Loucy (cell line): ENCODE data around the gene F11.

Source experiments
- H2AFZ ChIP-seq: fragments of 200-600 bp; sonication (generic); 2 replicates; pipeline ENCODE4 v1.6.0; 2016; ENCODE audit warnings: antibody characterized with exemption, mild to moderate bottlenecking, low read length, moderate library complexity
- H3F3A ChIP-seq: fragments of 200-600 bp; 2 replicates; pipeline ENCODE4 v1.6.0; 2016; ENCODE audit warnings: antibody characterized with exemption, low read depth, mild to moderate bottlenecking
- H3K27me3 ChIP-seq: fragments of 200-600 bp; sonication (generic); 2 replicates; pipeline ENCODE4 v1.6.1; 2014; ENCODE audit warnings: low read length, mild to moderate bottlenecking; ENCODE audit not compliant: insufficient read depth, poor library complexity, severe bottlenecking
- H3K36me3 ChIP-seq: fragments of 200-600 bp; sonication (generic); 2 replicates; pipeline ENCODE4 v1.6.1; 2016; ENCODE audit warnings: low read length; ENCODE audit not compliant: insufficient read depth
- H3K4me1 ChIP-seq: fragments of 200-600 bp; sonication (generic); 2 replicates; pipeline ENCODE4 v1.5.1; 2014; ENCODE audit warnings: low read length, mild to moderate bottlenecking; ENCODE audit not compliant: insufficient read depth, poor library complexity, severe bottlenecking
- H3K4me2 ChIP-seq: fragments of 200-600 bp; sonication (generic); 2 replicates; pipeline ENCODE4 v1.6.0; 2014; ENCODE audit warnings: antibody characterized with exemption, low read length, low read depth, mild to moderate bottlenecking; ENCODE audit not compliant: poor library complexity, severe bottlenecking
- H3K4me3 ChIP-seq: fragments of 200-600 bp; sonication (generic); 2 replicates; pipeline ENCODE4 v1.5.1; 2014; ENCODE audit warnings: low read length, mild to moderate bottlenecking, mixed read lengths; ENCODE audit not compliant: poor library complexity, severe bottlenecking
- H3K79me2 ChIP-seq: fragments of 200-600 bp; sonication (generic); 2 replicates; pipeline ENCODE4 v1.6.1; 2014; ENCODE audit warnings: low read length; ENCODE audit not compliant: insufficient read depth
- H3K9ac ChIP-seq: fragments of 200-600 bp; sonication (generic); 2 replicates; pipeline ENCODE4 v1.6.0; 2014; ENCODE audit warnings: mild to moderate bottlenecking, low read depth, low read length, moderate library complexity; ENCODE audit not compliant: poor library complexity, severe bottlenecking
- H3K9me2 ChIP-seq: fragments of 200-600 bp; sonication (generic); replicated peaks from 2 replicates; pipeline ENCODE4 v1.6.1; 2016; ENCODE audit warnings: low read depth, low read length, mixed read lengths
- H3K9me3 ChIP-seq: fragments of 200-600 bp; sonication (generic); 2 replicates; pipeline ENCODE4 v1.6.1; 2014; ENCODE audit warnings: mild to moderate bottlenecking, antibody characterized with exemption, low read length, low read depth; ENCODE audit not compliant: insufficient read depth
- H4K20me1 ChIP-seq: fragments of 200-600 bp; sonication (generic); 2 replicates; pipeline ENCODE4 v1.6.0; 2014; ENCODE audit warnings: antibody characterized with exemption, low read length, mild to moderate bottlenecking; ENCODE audit not compliant: insufficient read depth, poor library complexity, severe bottlenecking
- CTCF ChIP-seq: fragments of 200-600 bp; sonication (generic); conservative IDR thresholded peaks from 2 replicates; pipeline ENCODE4 v1.5.1; 2014; ENCODE audit warnings: mild to moderate bottlenecking, antibody characterized with exemption, low read length
- EZH2phosphoT487 ChIP-seq: fragments of 200-600 bp; IDR thresholded peaks from 2 replicates; pipeline ENCODE4 v1.6.1; 2018; ENCODE audit warnings: antibody characterized with exemption, mild to moderate bottlenecking, moderate library complexity, borderline replicate concordance

Gene F11

GRCh38 chr4:186285147-186285546 lies 19.2 kb downstream of the F11 start:
- no peaks in the 10 kb centered on the region for H3K9me3 ChIP-seq
- no peaks in the 10 kb centered on the region for H3F3A ChIP-seq
- H3K27me3 ChIP-seq, result peaks cover 3% of the 10 kb centered on the region
- no peak overlapping the region for H2AFZ ChIP-seq
- no peak overlapping the region for H3K9ac ChIP-seq
- TF ChIP-seq CTCF (no peak), EZH2phosphoT487 (no peak)
- H3K36me3 ChIP-seq, result no peaks in the 10 kb centered on the region
- H3K79me2 ChIP-seq, result no peaks in the 10 kb centered on the region
- H3K9me2 ChIP-seq, result no peaks in the 10 kb centered on the region
- H3K4me3 ChIP-seq, result no peak overlapping the region
- H3K4me2 ChIP-seq, result no peak overlapping the region
- H4K20me1 ChIP-seq, result no peaks in the 10 kb centered on the region
- H3K4me1 ChIP-seq, result no peaks in the 10 kb centered on the region

- Histone ChIP-seq H3K9me3 (no peaks in the 10 kb centered on the region), H3K36me3 (no peaks in the 10 kb centered on the region), H3K79me2 (no peaks in the 10 kb centered on the region), H3F3A (no peaks in the 10 kb centered on the region), H3K4me1 (no peaks in the 10 kb centered on the region), H3K9me2 (no peaks in the 10 kb centered on the region), H3K4me3 (no peak overlapping the region), H3K9ac (no peak overlapping the region), H2AFZ (no peak overlapping the region), H3K4me2 (no peak overlapping the region), H3K27me3 (no peaks in the 10 kb centered on the region), H4K20me1 (no peaks in the 10 kb centered on the region)
- TF ChIP-seq CTCF (no peak), EZH2phosphoT487 (no peak)
Measured at GRCh38 chr4:186286581-186286980, 20.6 kb downstream of the F11 start.

GRCh38 chr4:186291256-186291890 lies 25.4 kb downstream of the F11 start:
- Histone ChIP-seq H3K36me3 (no peaks in the 10 kb centered on the region), H3K27me3 (no peaks in the 10 kb centered on the region), H4K20me1 (no peaks in the 10 kb centered on the region), H3K9me2 (no peaks in the 10 kb centered on the region), H3K9ac (no peak overlapping the region), H3K4me1 (no peaks in the 10 kb centered on the region), H3K79me2 (no peaks in the 10 kb centered on the region), H3K4me2 (no peak overlapping the region), H2AFZ (no peak overlapping the region), H3K4me3 (no peak overlapping the region), H3F3A (no peaks in the 10 kb centered on the region), H3K9me3 (no peaks in the 10 kb centered on the region)
- TF ChIP-seq EZH2phosphoT487 (no peak), CTCF (no peak)
